ENCODE measurements around the gene ZNF595. TPM values are rescaled to one million over a fixed set of nuclear protein-coding genes. Genes with fewer than 3 reads are reported as not detected.
"Not testable (repeated sequence)": the region's sequence is repeated elsewhere in the genome, so short reads cannot be mapped to it uniquely, and the experiment has no call there.

ZNF595 gene
- total and polyA plus RNA-seq, 4 donors = 2.6 to 25.4 (median 16.0) TPM

DNA sequence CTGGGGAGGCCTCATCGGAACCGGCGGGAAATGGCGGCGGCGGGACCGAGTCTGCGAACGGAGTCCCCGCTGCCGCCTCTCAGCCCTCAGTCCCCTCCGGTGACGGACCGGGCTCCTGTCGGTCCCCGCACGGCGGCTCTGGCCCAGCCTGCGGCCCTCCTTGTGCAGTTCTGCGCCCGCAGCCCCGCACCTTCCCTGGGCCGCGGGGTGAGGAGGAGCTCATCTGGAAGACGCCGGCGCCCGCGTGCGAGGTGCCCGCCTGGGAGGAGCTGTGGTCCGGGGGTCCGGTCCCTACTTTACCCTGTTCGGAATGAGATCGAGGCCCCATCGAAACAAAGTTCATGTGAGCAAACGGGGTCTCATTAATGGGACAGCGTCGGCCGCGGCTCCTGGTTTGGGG, 400 bp downstream of the ZNF595 start:
- 2% methylated on average over 11 of the region's 41 CpGs; no CpG with 5 or more reads in 1 of the 2 donors for WGBS, 2 donors
- H3K27me3 ChIP-seq (ENCODE audit: control insufficient read depth in 1 of 2, insufficient read depth in 2 of 2, low read length in 1 of 2); intact Hi-C loops (cut with DNase I); H3K9me3 ChIP-seq (ENCODE audit: control insufficient read depth, low read length); H3K4me1 ChIP-seq (ENCODE audit: control insufficient read depth in 1 of 2, insufficient read depth in 2 of 2, low read length in 2 of 2); H3K36me3 ChIP-seq (ENCODE audit: control insufficient read depth in 1 of 2, insufficient read depth in 2 of 2, low read length in 1 of 2); H3K4me3 ChIP-seq (ENCODE audit: low read length in 2 of 2); DNase-seq: not testable (repeated sequence)
- peak; percentile 0 for ATAC-seq (ENCODE audit: low FRiP score)
- peak overlapping the region in 1 of 2 donors; percentile 34 for H3K27ac ChIP-seq (ENCODE audit: low read depth in 1 of 2, low read length in 2 of 2)

GRCh38 chr4:64733-65132, 11.6 kb downstream of the ZNF595 start:
- intact Hi-C loops (cut with DNase I) = not testable (repeated sequence)

GRCh38 chr4:71830-72229, 18.7 kb downstream of the ZNF595 start:
- peaks cover 22% of the 10 kb centered on the region for H3K9me3 ChIP-seq (ENCODE audit: control insufficient read depth, low read length)
- H3K27me3 ChIP-seq (ENCODE audit: control insufficient read depth in 1 of 2, insufficient read depth in 2 of 2, low read length in 1 of 2) = no peaks in the 10 kb centered on the region
- intact Hi-C loops (cut with DNase I) = no loop called here
- no peaks in the 10 kb centered on the region for H3K4me1 ChIP-seq (ENCODE audit: control insufficient read depth in 1 of 2, insufficient read depth in 2 of 2, low read length in 2 of 2)
- no peak overlapping the region for H3K27ac ChIP-seq (ENCODE audit: low read depth in 1 of 2, low read length in 2 of 2)
- DNase-seq (no peak), ATAC-seq (ENCODE audit: low FRiP score) (no peak)
- H3K36me3 ChIP-seq (ENCODE audit: control insufficient read depth in 1 of 2, insufficient read depth in 2 of 2, low read length in 1 of 2) = peaks cover 16% of the 10 kb centered on the region in 2 donors
- no peak overlapping the region for H3K4me3 ChIP-seq (ENCODE audit: low read length in 2 of 2)
- 95 to 97% methylated on average over 1 of the region's 1 CpG for WGBS, 2 donors

More at GRCh38 chr4:64733-65132, 11.6 kb downstream of the ZNF595 start:
- DNase-seq; H3K27me3 ChIP-seq (ENCODE audit: control insufficient read depth in 1 of 2, insufficient read depth in 2 of 2, low read length in 1 of 2); H3K27ac ChIP-seq (ENCODE audit: low read depth in 1 of 2, low read length in 2 of 2); H3K36me3 ChIP-seq (ENCODE audit: control insufficient read depth in 1 of 2, insufficient read depth in 2 of 2, low read length in 1 of 2); H3K4me3 ChIP-seq (ENCODE audit: low read length in 2 of 2); H3K9me3 ChIP-seq (ENCODE audit: control insufficient read depth, low read length); H3K4me1 ChIP-seq (ENCODE audit: control insufficient read depth in 1 of 2, insufficient read depth in 2 of 2, low read length in 2 of 2): not testable (repeated sequence)
- peak; percentile 34 for ATAC-seq (ENCODE audit: low FRiP score)

DNA sequence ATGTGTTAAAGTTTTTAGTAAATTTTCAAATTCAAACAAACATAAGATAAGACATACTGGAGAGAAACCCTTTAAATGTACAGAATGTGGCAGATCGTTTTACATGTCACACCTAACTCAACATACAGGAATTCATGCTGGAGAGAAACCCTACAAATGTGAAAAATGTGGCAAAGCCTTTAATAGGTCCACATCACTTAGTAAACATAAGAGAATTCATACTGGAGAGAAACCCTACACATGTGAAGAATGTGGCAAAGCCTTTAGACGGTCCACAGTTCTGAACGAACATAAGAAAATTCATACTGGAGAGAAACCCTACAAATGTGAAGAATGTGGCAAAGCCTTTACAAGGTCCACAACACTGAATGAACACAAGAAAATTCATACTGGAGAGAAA, 32.8 kb downstream of the ZNF595 start:
- H3K4me3 ChIP-seq (ENCODE audit: low read length in 2 of 2) = peak overlapping the region in 1 of 2 donors; percentile 14
- DNase-seq = no peak
- H3K27ac ChIP-seq (ENCODE audit: low read depth in 1 of 2, low read length in 2 of 2) = no peak overlapping the region
- peaks cover 9% of the 10 kb centered on the region for H3K9me3 ChIP-seq (ENCODE audit: control insufficient read depth, low read length)
- intact Hi-C loops (cut with DNase I) = no loop called here
- peaks cover 6 to 20% of the 10 kb centered on the region in 2 donors for H3K36me3 ChIP-seq (ENCODE audit: control insufficient read depth in 1 of 2, insufficient read depth in 2 of 2, low read length in 1 of 2)
- no peak for ATAC-seq (ENCODE audit: low FRiP score)
- 98 to 99% methylated on average over 3 of the region's 3 CpGs for WGBS, 2 donors
- no peaks in the 10 kb centered on the region for H3K27me3 ChIP-seq (ENCODE audit: control insufficient read depth in 1 of 2, insufficient read depth in 2 of 2, low read length in 1 of 2)
- H3K4me1 ChIP-seq (ENCODE audit: control insufficient read depth in 1 of 2, insufficient read depth in 2 of 2, low read length in 2 of 2) = no peaks in the 10 kb centered on the region

- DNase-seq; H3K27me3 ChIP-seq (ENCODE audit: control insufficient read depth in 1 of 2, insufficient read depth in 2 of 2, low read length in 1 of 2); H3K4me1 ChIP-seq (ENCODE audit: control insufficient read depth in 1 of 2, insufficient read depth in 2 of 2, low read length in 2 of 2); H3K9me3 ChIP-seq (ENCODE audit: control insufficient read depth, low read length); H3K27ac ChIP-seq (ENCODE audit: low read depth in 1 of 2, low read length in 2 of 2); intact Hi-C loops (cut with DNase I); ATAC-seq (ENCODE audit: low FRiP score): not testable (repeated sequence)
- H3K4me3 ChIP-seq (ENCODE audit: low read length in 2 of 2) = peak overlapping the region in 1 of 2 donors; percentile 14
- WGBS, 2 donors = 97 to 100% methylated on average over 7 of the region's 7 CpGs
- peaks cover 6 to 20% of the 10 kb centered on the region in 2 donors for H3K36me3 ChIP-seq (ENCODE audit: control insufficient read depth in 1 of 2, insufficient read depth in 2 of 2, low read length in 1 of 2)
Observed at GRCh38 chr4:86559-87324, 33.6 kb downstream of the ZNF595 start.

- no peak overlapping the region for H3K27ac ChIP-seq (ENCODE audit: low read depth in 1 of 2, low read length in 2 of 2)
- H3K4me1 ChIP-seq (ENCODE audit: control insufficient read depth in 1 of 2, insufficient read depth in 2 of 2, low read length in 2 of 2) = no peaks in the 10 kb centered on the region
- no peak overlapping the region for H3K4me3 ChIP-seq (ENCODE audit: low read length in 2 of 2)
- WGBS, 2 donors = 89% methylated on average over 1 of the region's 1 CpG
- peaks cover 26% of the 10 kb centered on the region for H3K9me3 ChIP-seq (ENCODE audit: control insufficient read depth, low read length)
- H3K36me3 ChIP-seq (ENCODE audit: control insufficient read depth in 1 of 2, insufficient read depth in 2 of 2, low read length in 1 of 2) = no peaks in the 10 kb centered on the region
- DNase-seq (no peak), ATAC-seq (ENCODE audit: low FRiP score) (no peak)
- intact Hi-C loops (cut with DNase I) = no loop called here
- no peaks in the 10 kb centered on the region for H3K27me3 ChIP-seq (ENCODE audit: control insufficient read depth in 1 of 2, insufficient read depth in 2 of 2, low read length in 1 of 2)
Observed at GRCh38 chr4:98386-98785, 45.3 kb downstream of the ZNF595 start.

DNA sequence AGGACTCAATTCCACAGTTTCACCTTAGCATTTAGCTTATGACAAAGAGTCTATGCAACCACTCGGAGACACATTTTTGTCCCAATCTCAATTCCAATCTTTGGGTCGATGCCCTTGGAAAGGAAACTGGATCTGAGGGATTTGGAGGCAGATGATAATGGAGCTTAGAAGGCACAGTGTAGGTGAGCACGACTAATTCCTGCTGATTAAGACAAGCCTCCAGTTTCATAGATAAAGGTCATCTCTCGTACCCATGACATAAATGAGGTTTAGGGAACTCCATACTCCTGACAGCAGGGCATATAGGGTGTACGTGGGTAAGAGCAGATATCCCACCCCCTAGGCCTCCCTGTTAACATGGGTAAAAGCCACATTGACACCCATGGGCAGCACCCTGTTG, 46.7 kb downstream of the ZNF595 start:
- Histone ChIP-seq H3K9me3 (ENCODE audit: control insufficient read depth, low read length) (peaks cover 20% of the 10 kb centered on the region), H3K4me3 (ENCODE audit: low read length in 2 of 2) (no peak overlapping the region), H3K4me1 (ENCODE audit: control insufficient read depth in 1 of 2, insufficient read depth in 2 of 2, low read length in 2 of 2) (no peaks in the 10 kb centered on the region), H3K36me3 (ENCODE audit: control insufficient read depth in 1 of 2, insufficient read depth in 2 of 2, low read length in 1 of 2) (no peaks in the 10 kb centered on the region), H3K27me3 (ENCODE audit: control insufficient read depth in 1 of 2, insufficient read depth in 2 of 2, low read length in 1 of 2) (no peaks in the 10 kb centered on the region), H3K27ac (ENCODE audit: low read depth in 1 of 2, low read length in 2 of 2) (no peak overlapping the region)
- DNase-seq = no peak
- intact Hi-C loops (cut with DNase I) = no loop called here
- WGBS, 2 donors = 82 to 87% methylated on average over 5 of the region's 5 CpGs
- ATAC-seq (ENCODE audit: low FRiP score) = no peak

DNA sequence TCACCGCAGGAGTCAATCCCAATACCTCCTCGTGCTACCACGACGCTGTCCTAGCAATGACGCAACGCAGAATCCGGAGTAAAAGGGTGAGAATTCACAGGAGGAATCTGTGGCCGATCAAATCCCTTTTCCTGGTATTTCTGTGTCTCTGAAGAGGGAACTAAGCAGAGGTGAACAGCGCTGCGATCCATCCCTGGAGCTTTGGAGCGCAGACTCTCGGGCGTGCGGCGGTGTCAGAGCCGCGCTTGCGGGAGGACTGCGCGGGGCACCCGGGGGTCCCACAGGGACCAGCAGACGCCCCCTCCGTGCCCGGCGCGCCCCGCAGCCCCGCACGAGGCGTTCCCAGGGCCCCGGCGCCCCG, 53.9 kb downstream of the ZNF595 start:
- intact Hi-C loops (cut with DNase I) = no loop called here
- Histone ChIP-seq H3K4me1 (ENCODE audit: control insufficient read depth in 1 of 2, insufficient read depth in 2 of 2, low read length in 2 of 2) (no peaks in the 10 kb centered on the region), H3K36me3 (ENCODE audit: control insufficient read depth in 1 of 2, insufficient read depth in 2 of 2, low read length in 1 of 2) (no peaks in the 10 kb centered on the region), H3K4me3 (ENCODE audit: low read length in 2 of 2) (peak overlapping the region in 1 of 2 donors; percentile 17), H3K27ac (ENCODE audit: low read depth in 1 of 2, low read length in 2 of 2) (no peak overlapping the region), H3K27me3 (ENCODE audit: control insufficient read depth in 1 of 2, insufficient read depth in 2 of 2, low read length in 1 of 2) (peaks cover 0 to 4% of the 10 kb centered on the region in 2 donors), H3K9me3 (ENCODE audit: control insufficient read depth, low read length) (peaks cover 18% of the 10 kb centered on the region)
- DNase-seq (no peak), ATAC-seq (ENCODE audit: low FRiP score) (no peak)
- WGBS, 2 donors = 11% methylated on average over 29 to 33 of the region's 33 CpGs
